Skin of body (tissue), 2 donors: Measurements from ENCODE around the gene ATG3. TPM values are rescaled to one million over a fixed set of nuclear protein-coding genes. Genes with fewer than 3 reads are reported as not detected.
A peak's percentile ranks its signal among the peaks of the same experiment; 100 is the strongest.
"Not testable (repeated sequence)": the region's sequence is repeated elsewhere in the genome, so short reads cannot be mapped to it uniquely, and the experiment has no call there.

Experiments used
- DNase-seq: peaks from one replicate; lab custom pipeline; 2025; lab: John Stamatoyannopoulos, UW
- total RNA-seq: library from RNA; depleted of rRNA; stranded (reverse); fragments of >200 nt; gene quantifications from one replicate; pipeline ENCODE4 v1.2.3, GENCODE V29; 2014

Gene ATG3
- 44.0 TPM for total RNA-seq

GRCh38 chr3:112561734-112562529 is at the start of gene ATG3, which contains the start of gene SLC35A5:
ATG3 (minus strand) TSS chr3:112561962; CDS start chr3:112561528, 434 bp downstream.
SLC35A5 (plus strand) TSS chr3:112562045; CDS start chr3:112563404, 1,359 bp downstream.
- peak; percentile 100 for DNase-seq

GRCh38 chr3:112610121-112610520 is 48.4 kb upstream of the ATG3 start:
- DNase-seq = no peak

GRCh38 chr3:112607863-112608262 is 46.1 kb upstream of the ATG3 start:
- DNase-seq = no peak

- DNase-seq = no peak
Measured at GRCh38 chr3:112606098-112606497, 44.3 kb upstream of the ATG3 start.

- DNase-seq = peak; percentile 20
Measured at GRCh38 chr3:112605285-112605684, 43.5 kb upstream of the ATG3 start.

- no peak for DNase-seq
Measured at GRCh38 chr3:112604536-112604935, 42.8 kb upstream of the ATG3 start.

- no peak for DNase-seq
Measured at GRCh38 chr3:112602217-112602838, 40.6 kb upstream of the ATG3 start.

- DNase-seq = no peak
Measured at GRCh38 chr3:112598731-112599130, 37.0 kb upstream of the ATG3 start.

GRCh38 chr3:112597945-112598344 is 36.2 kb upstream of the ATG3 start:
- DNase-seq = no peak

GRCh38 chr3:112594856-112595255 is 33.1 kb upstream of the ATG3 start:
- no peak for DNase-seq

GRCh38 chr3:112593258-112593657 is 31.5 kb upstream of the ATG3 start:
- DNase-seq = no peak

GRCh38 chr3:112587336-112587735 is 25.6 kb upstream of the ATG3 start:
- no peak for DNase-seq

GRCh38 chr3:112585782-112586181 is 24.0 kb upstream of the ATG3 start:
- DNase-seq = no peak

- DNase-seq = no peak
Measured at GRCh38 chr3:112583105-112583504, 21.3 kb upstream of the ATG3 start.

- DNase-seq = peak; percentile 14
Measured at GRCh38 chr3:112582244-112582874, 20.6 kb upstream of the ATG3 start.

GRCh38 chr3:112579697-112580096 is 17.9 kb upstream of the ATG3 start:
- no peak for DNase-seq

- no peak for DNase-seq
Measured at GRCh38 chr3:112579232-112579631, 17.5 kb upstream of the ATG3 start.

- DNase-seq = no peak
Measured at GRCh38 chr3:112572701-112573100, 10.9 kb upstream of the ATG3 start.

- no peak for DNase-seq
Measured at GRCh38 chr3:112569265-112569664, 7.5 kb upstream of the ATG3 start.

GRCh38 chr3:112568642-112569041 is 6.9 kb upstream of the ATG3 start:
- DNase-seq = no peak

GRCh38 chr3:112564940-112565305 is 3.2 kb upstream of the ATG3 start:
- no peak for DNase-seq

GRCh38 chr3:112564247-112564939 is 2.6 kb upstream of the ATG3 start:
- not testable (repeated sequence) for DNase-seq
